Right cardiac atrium (tissue), 5 donors: ENCODE data around the gene MYCBPAP. TPM values are rescaled to one million over a fixed set of nuclear protein-coding genes. Genes with fewer than 3 reads are reported as not detected.

Source experiments
- ATAC-seq, 2 donors: fragments of 200-7000 bp; cut with Tn5 transposase; one replicate each; pipeline versions ENCODE4 v1.8.0 to v1.9.1; 2020; ENCODE audit warnings: moderate library complexity in 2 of 2, mild to moderate bottlenecking in 1 of 2
- DNase-seq, 3 donors: peaks; one replicate each; pipeline ENCODE4 v3.0.0-alpha.2; 2020
- H3K27ac ChIP-seq: one replicate; pipeline ENCODE4 v1.5.1; 2013; ENCODE audit warnings: mild to moderate bottlenecking, low read length, control low read depth, moderate library complexity
- H3K27me3 ChIP-seq: one replicate; pipeline ENCODE4 v1.6.1; 2013; ENCODE audit not compliant: control insufficient read depth, insufficient read depth
- H3K4me1 ChIP-seq: one replicate; pipeline ENCODE4 v1.6.1; 2013; ENCODE audit warnings: low read length; ENCODE audit not compliant: control insufficient read depth, insufficient read depth
- H3K4me3 ChIP-seq: one replicate; pipeline ENCODE4 v1.5.1; 2013; ENCODE audit warnings: low read length, control low read depth
- H3K9me3 ChIP-seq: one replicate; pipeline ENCODE4 v1.6.1; 2013; ENCODE audit warnings: low read length; ENCODE audit not compliant: control insufficient read depth
- WGBS: extraction: QIAGEN DNeasy Blood & Tissue Kit; methylation state at CpG from one replicate; pipeline ENCODE4 v1.1.7; 2013; 5-methylcytosine and 5-hydroxymethylcytosine counted together
- intact Hi-C, 4 donors: fragments of 100-400 bp; cut with DNase I; formaldehyde crosslinking; loops; one replicate each; pipeline versions ENCODE4 v1.11.0 to v1.14.0; 2022 to 2023
- polyA plus RNA-seq: library from polyadenylated mRNA; stranded (reverse); fragments of 200-250 nt; gene quantifications from one replicate; pipeline ENCODE4 v1.2.3, GENCODE V29; 2013
- total RNA-seq, 4 donors: library from RNA; stranded (reverse); fragmentation: NEBNext Ultra II Directional; extraction: Animal tissue kit (Norgen Biotek cat#: 25700); gene quantifications; one replicate each; pipeline ENCODE4 v1.2.1, GENCODE V29; 2021
- donor health status: healthy with polysubstance abuse.
- donor health status: DM: no; HTN: yes; CAD: no.
- donor health status: DM: no; HTN: no; CAD: no.
- donor health status: DM: no; HTN: yes; CAD: no; lungs with severe emphysema.
- donor health status: DM: yes; HTN: yes; CAD: no.

The MYCBPAP gene
- total and polyA plus RNA-seq, 5 donors: 0.57 to 1.9 (median 0.88) TPM

DNA sequence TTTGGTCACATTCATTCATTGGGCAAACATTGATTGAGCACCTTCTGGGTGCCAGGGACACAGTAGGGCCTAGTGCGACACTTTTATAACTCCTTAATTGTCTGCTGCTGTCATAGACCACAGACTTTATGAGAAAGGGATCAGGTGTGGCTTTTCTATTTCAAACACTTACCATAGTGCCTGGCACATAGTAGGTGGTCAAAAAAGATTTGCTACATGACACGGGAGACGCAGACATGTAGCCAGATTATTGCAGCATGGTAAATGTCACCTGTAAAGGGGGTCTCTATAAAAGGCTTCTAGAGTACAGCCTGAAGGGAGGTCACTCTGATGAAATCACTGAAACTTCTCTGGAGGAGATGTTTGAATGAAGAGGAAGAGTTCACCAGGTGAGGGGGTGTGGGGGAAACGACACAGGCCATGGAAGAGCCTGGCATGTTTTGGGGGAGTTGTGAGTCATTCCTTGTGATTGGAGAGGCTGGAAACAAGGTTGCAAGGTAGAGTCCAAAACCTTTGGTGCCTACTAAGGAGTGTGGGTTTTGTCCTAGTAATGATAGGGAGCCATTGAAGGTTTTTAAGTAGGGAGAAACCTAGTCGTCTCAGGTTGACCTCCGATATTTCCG is 28.0 kb upstream of the MYCBPAP start:
- no peaks in the 10 kb centered on the region for H3K9me3 ChIP-seq
- WGBS: 84% methylated on average over 7 of the region's 7 CpGs
- ATAC-seq: no peak
- no peak overlapping the region for H3K27ac ChIP-seq
- DNase-seq: no peak
- no peak overlapping the region for H3K4me3 ChIP-seq
- peaks cover 3% of the 10 kb centered on the region for H3K4me1 ChIP-seq
- H3K27me3 ChIP-seq: no peaks in the 10 kb centered on the region
- intact Hi-C loops: loop anchor here (5.0 to 10.0 kb wide), 5 partner anchors 52 to 205 kb away; partner anchors contain the start of gene EPN3 (in 3 of the 4)

DNA sequence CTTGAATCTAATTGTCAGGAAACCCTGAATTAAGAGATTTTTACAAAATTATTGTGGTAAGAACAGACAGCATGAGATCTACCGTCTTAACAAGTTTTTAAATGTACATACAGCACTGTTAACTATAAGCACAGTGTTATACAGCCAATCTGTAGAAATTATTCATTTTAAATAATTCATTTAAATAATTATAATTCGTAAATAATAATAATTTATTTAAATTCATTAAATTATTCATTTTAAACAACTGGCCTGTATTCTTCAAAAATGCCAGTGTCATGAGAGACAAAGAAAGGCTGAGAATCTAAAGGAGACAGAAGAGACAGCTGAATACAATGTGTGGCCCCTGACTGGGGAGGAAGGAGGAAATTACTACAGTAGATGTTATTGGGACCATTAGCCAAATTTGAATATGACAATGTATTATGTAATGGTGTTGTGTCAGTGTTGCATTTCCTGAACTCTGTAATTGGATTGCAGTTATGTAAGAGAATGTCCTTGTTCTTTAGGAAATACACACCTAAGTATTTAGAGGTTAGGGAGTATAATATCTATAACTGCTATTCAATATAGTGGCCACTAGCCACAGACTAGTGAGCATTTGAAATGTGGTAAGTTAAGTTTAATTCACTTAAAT is 27.3 kb upstream of the MYCBPAP start:
- H3K4me1 ChIP-seq: peaks cover 3% of the 10 kb centered on the region
- H3K4me3 ChIP-seq: no peak overlapping the region
- 86% methylated on average over 2 of the region's 2 CpGs for WGBS
- no peak for ATAC-seq
- no peak overlapping the region for H3K27ac ChIP-seq
- H3K9me3 ChIP-seq: no peaks in the 10 kb centered on the region
- no peaks in the 10 kb centered on the region for H3K27me3 ChIP-seq
- DNase-seq: no peak
- intact Hi-C loops: loop anchor here (5.0 to 10.0 kb wide), 5 partner anchors 51 to 204 kb away; partner anchors contain the start of gene EPN3 (in 3 of the 4)

DNA sequence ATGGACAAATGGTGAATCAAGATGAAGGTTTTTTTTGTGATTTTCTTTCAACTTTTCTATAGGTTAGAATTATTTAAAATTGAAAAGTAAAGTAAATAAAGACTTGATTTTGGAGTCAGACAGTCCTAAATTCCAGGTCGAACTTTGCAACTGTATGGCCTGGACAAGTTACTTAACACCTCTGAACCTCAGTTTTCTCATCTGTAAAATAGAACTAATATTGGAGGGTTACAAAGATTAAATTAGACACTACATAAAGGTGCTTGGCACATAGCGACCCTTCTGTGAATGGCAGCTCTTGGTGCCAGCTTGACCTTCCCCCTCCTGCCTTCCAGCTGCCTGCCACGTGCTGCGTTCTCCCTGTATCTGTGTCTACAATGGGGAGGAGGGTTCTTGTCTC is 26.6 kb upstream of the MYCBPAP start:
- Histone ChIP-seq H3K4me3 (no peak overlapping the region), H3K9me3 (no peaks in the 10 kb centered on the region), H3K27me3 (no peaks in the 10 kb centered on the region), H3K4me1 (peaks cover 3% of the 10 kb centered on the region), H3K27ac (no peak overlapping the region)
- WGBS: 82% methylated on average over 4 of the region's 4 CpGs
- no peak for ATAC-seq
- intact Hi-C loops: loop anchor here (5.0 to 10.0 kb wide), 5 partner anchors 51 to 203 kb away; partner anchors contain the start of gene EPN3 (in 3 of the 4)
- no peak for DNase-seq

DNA sequence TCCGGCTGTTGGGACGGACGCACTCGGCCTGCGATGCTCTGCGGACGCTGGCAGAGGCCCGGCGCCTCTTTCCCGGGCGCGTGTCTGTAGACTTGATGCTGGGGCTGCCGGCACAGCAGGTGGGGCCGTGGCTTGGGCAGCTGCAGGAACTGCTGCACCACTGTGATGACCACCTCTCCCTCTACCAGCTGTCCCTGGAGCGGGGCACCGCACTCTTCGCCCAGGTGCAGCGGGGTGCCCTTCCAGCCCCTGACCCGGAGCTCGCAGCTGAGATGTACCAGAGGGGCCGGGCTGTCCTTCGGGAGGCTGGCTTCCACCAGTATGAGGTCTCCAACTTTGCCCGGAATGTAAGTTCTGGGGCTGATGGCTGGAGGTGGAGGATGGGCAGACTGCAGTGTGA is 26.1 kb upstream of the MYCBPAP start:
- WGBS: 88% methylated on average over 23 of the region's 23 CpGs
- intact Hi-C loops: loop anchor here (5.0 to 10.0 kb wide), 5 partner anchors 50 to 203 kb away; partner anchors contain the start of gene EPN3 (in 3 of the 4)
- H3K9me3 ChIP-seq: no peaks in the 10 kb centered on the region
- DNase-seq: peak in 2 of 3 donors; percentile 51 to 58
- no peak overlapping the region for H3K27ac ChIP-seq
- ATAC-seq: peak in 1 of 2 donors; percentile 0
- no peak overlapping the region for H3K4me3 ChIP-seq
- no peaks in the 10 kb centered on the region for H3K27me3 ChIP-seq
- peaks cover 3% of the 10 kb centered on the region for H3K4me1 ChIP-seq

DNA sequence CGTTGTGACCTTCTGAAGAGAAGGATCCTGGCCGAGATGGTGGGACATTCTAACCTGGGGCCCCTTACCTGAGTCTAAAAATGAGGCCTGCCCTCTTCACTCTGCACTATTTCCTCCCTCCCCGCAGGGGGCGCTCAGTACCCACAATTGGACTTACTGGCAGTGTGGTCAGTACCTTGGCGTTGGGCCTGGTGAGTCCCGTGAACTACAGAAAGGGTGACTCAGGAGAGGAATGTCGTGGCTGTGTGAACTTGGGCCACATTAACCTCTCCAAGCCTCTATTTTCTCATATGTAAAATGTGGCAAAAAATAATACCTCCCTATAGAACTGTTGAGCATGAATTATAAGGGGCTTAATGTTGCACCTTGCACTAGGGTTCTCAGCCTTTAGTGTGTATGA is 25.7 kb upstream of the MYCBPAP start:
- Histone ChIP-seq H3K4me3 (no peak overlapping the region), H3K4me1 (peaks cover 3% of the 10 kb centered on the region), H3K27me3 (no peaks in the 10 kb centered on the region), H3K27ac (peak overlapping the region; percentile 79), H3K9me3 (no peaks in the 10 kb centered on the region)
- WGBS: 9% methylated on average over 7 of the region's 7 CpGs
- DNase-seq (peak; percentile 96 to 98 (median 96)), ATAC-seq (peak; percentile 67 to 75)
- intact Hi-C loops: loop anchor here (5.0 to 10.0 kb wide), 5 partner anchors 50 to 202 kb away; partner anchors contain the start of gene EPN3 (in 3 of the 4)

DNA sequence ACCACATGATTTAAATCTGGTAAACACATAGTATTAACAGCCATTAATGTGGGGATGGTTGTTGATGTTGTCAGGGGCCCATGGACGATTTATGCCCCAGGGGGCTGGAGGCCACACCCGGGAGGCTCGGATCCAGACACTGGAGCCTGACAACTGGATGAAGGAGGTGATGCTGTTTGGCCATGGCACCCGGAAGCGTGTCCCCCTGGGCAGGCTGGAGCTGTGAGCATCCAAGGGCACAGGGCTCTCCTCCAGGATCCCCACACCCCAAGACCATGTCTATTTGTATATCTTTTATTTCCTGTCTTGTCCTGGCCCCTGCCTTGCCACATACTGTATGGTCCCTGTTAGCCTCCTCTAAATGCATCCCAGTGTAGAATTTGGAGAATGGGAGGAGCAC is 25.0 kb upstream of the MYCBPAP start:
- H3K9me3 ChIP-seq: no peaks in the 10 kb centered on the region
- no peaks in the 10 kb centered on the region for H3K27me3 ChIP-seq
- no peak overlapping the region for H3K27ac ChIP-seq
- WGBS: 74% methylated on average over 5 of the region's 5 CpGs
- H3K4me3 ChIP-seq: no peak overlapping the region
- peak in 2 of 3 donors; percentile 55 for DNase-seq
- ATAC-seq: no peak
- H3K4me1 ChIP-seq: peaks cover 3% of the 10 kb centered on the region
- intact Hi-C loops: loop anchor here (5.0 to 10.0 kb wide), 5 partner anchors 49 to 202 kb away; partner anchors contain the start of gene EPN3 (in 3 of the 4)

DNA sequence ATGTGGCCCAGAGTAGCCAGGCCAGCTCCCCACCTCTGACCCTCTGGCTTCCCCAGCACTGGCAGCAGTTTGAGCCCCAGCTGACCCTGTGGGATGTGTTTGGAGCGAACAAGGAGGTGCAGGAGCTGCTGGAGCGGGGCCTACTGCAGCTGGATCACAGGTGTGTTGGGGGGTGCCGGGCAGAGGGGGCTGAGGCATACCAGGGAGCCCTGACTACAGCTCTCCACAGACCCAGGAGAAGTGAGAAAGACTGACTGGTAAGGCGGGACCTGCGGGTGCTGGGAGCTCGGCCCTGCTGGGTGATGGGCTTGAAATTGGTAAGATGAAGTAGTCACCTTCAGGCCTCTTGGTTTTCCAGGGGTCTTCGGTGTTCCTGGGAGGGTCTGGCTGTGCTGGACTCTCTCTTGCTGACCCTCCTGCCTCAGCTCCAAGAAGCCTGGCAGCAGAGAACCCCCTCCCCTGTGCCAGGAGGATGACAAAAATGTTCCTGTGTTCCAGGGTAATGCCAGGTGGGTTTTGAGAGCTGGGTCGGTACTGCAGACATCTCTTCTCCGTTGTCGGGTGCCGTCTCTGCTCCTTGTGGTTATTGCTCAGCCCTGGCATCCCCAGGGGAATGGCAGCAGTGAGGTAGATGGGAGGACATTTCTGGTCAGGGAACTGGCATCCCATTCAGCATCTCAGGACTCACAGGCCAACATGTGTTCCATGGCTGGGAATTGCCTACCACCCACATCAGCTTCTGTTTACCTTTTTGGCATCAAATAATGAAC is 23.7 kb upstream of the MYCBPAP start:
- DNase-seq (peak in 2 of 3 donors; percentile 12 to 35), ATAC-seq (no peak)
- 92% methylated on average over 11 of the region's 11 CpGs for WGBS
- H3K4me3 ChIP-seq: no peak overlapping the region
- H3K4me1 ChIP-seq: peaks cover 2% of the 10 kb centered on the region
- intact Hi-C loops: loop anchor here (5.0 to 10.0 kb wide), 5 partner anchors 48 to 200 kb away; partner anchors contain the start of gene EPN3 (in 3 of the 4)
- no peaks in the 10 kb centered on the region for H3K27me3 ChIP-seq
- no peaks in the 10 kb centered on the region for H3K9me3 ChIP-seq
- no peak overlapping the region for H3K27ac ChIP-seq

DNA sequence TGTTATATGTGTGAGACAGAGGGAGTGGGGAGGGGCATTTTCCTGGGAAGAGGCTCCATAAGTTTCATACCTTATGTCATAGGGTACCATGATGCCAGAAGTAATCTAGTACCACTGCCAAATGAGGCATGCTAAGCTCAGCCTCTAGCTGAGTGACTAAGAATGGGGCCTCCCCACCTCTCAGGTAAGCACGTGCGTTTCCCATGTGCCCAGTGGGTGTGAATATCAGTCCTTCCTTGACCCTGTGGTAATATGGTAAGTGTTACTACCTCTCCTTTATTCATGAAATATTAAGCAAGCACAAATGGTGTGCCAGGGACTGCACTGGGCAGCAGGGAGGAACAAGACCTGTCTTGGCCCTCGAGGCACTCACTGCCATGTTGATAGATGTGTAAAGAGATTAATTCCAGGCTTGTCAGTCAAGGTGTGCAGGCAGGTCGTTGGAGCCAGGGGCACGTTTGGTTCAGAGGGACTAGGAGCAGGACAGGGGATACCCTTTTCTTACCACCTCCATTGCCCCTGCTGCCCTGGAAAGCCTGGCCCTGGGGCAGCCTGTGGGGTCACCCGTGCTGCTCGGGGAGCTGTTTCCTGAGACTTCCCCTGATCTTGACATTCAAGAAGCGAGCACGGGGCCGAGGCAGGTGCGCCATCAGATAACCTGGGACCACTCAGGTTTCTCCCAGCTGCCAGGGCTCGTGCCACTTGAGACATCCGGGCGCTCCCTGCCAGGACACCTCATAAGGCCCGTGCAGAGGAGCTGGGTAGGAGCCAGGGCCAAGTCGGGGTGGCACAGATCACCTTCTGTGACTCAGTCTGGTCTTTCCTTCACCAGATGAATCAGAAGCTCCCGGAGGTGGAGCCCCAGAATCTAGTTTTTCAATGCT is 20.8 kb upstream of the MYCBPAP start:
- intact Hi-C loops: loop anchor here (10.0 kb wide), 3 partner anchors 47 to 197 kb away; partner anchors contain the start of gene EPN3 (in 2 of the 4)
- H3K9me3 ChIP-seq: no peaks in the 10 kb centered on the region
- H3K27ac ChIP-seq: no peak overlapping the region
- H3K4me3 ChIP-seq: no peak overlapping the region
- no peaks in the 10 kb centered on the region for H3K4me1 ChIP-seq
- ATAC-seq: no peak
- H3K27me3 ChIP-seq: no peaks in the 10 kb centered on the region
- DNase-seq: peak in 1 of 3 donors; percentile 39
- WGBS: 83% methylated on average over 17 of the region's 17 CpGs

DNA sequence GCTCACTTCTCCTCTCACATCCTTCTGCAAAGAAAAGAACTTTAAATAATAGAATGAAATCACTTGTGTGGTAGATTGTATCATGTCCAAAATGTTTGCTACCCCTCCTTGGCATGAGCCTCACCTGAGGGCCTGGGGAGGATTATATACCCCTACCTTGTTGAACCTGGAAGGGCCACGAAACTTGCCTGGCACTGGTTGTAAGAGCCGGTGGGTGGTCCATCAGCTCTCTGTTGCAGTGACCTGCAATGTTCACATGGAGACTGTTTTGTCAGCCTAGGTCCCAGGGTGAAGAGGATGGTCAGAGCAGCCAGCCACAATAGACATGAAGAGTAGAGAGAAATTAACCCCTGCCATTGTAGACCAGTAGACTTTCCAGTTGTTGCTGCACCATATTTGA is 19.4 kb upstream of the MYCBPAP start:
- ATAC-seq: no peak

DNA sequence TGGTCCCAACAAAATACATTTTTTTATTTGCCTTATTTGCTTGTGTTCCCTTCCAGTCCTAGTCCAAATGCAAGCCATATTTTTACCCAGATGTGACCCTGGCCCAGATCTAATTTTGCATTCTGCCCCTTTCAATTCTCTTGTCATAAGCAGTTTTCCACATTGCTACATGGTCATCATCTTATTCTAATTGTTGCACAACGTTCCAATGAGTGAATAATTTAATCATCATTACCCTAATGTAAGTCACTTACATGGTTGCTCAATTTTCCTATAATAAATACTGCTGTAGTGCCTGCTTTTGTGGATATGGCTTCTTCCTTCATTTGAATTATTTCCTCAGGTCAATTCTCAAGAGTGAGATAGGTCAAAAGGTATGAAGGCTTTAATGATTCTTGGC is 16.7 kb upstream of the MYCBPAP start:
- no peak for DNase-seq
- intact Hi-C loops: no loop called here
- H3K4me3 ChIP-seq: no peak overlapping the region

More for the DNA sequence above, 19.4 kb upstream of the MYCBPAP start:
- no peaks in the 10 kb centered on the region for H3K4me1 ChIP-seq
- no peak overlapping the region for H3K4me3 ChIP-seq
- H3K9me3 ChIP-seq: no peaks in the 10 kb centered on the region
- intact Hi-C loops: loop anchor here (10.0 kb wide), 3 partner anchors 46 to 196 kb away; partner anchors contain the start of gene EPN3 (in 2 of the 4)
- no peak overlapping the region for H3K27ac ChIP-seq
- WGBS: 89% methylated on average over 2 of the region's 2 CpGs
- no peaks in the 10 kb centered on the region for H3K27me3 ChIP-seq
- no peak for DNase-seq

More for the DNA sequence above, 16.7 kb upstream of the MYCBPAP start:
- no peak for ATAC-seq
- 50% methylated on average over 1 of the region's 1 CpG for WGBS
- no peaks in the 10 kb centered on the region for H3K27me3 ChIP-seq
- H3K9me3 ChIP-seq: no peaks in the 10 kb centered on the region
- no peak overlapping the region for H3K27ac ChIP-seq
- H3K4me1 ChIP-seq: no peaks in the 10 kb centered on the region
